Activated CD4-positive, alpha-beta T cell treated with anti-CD3 and anti-CD28 coated beads, Interleukin-2, amount 50 U/mL, for 24 hours (primary cell): ENCODE results near the gene PTPRK.

Source experiments
- DNase-seq, 2 donors: peaks; one replicate each; pipeline ENCODE4 v3.0.0-alpha.2; 2020; ENCODE audit warnings: low read depth in 1 of 2, low spot score in 1 of 2

The PTPRK gene

GRCh38 chr6:127976111-127976510 lies 544.3 kb downstream of the PTPRK start:
- no peak for DNase-seq

DNA sequence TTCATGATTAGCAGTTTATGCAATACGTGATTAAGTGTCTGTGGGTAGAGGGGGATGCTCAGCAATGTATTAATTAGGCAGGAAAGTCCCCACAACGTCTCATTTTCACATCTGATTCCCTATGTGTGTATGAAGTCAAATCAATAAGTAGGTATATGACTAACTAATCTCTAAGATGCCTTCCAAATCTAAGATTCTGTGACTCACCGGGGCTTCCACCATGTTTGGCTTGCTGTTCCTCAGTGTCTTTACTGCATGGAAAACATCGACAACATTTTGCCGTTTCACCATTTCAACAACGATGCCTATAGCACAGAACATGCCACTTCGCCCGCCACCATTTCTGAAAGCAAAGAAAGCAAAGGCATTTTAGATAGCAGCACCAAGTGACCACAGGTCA lies 547.6 kb downstream of the PTPRK start:
- peak in 1 of 2 donors; percentile 41 for DNase-seq

DNA sequence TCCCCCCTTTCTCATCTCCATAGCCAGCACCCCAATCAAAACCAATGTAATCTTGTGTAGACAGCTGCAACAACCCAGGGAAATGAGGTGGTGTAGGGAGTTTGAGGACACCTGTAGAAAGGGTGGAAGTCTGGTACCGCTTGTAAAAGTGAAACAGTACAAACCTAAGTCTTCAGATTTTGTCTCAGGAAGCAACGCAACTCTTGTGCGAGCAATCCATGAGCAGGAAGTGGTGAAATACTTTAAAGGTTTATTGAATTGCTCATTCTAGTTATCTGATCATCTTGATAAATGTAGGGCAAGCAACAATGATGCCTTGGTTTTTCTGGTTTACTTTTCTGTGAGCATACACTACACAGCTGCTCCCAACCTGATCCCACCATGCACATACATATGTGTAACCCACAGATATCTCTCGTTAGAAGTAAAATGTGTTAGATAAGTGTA lies 548.4 kb downstream of the PTPRK start:
- DNase-seq: peak; percentile 10 to 40

- DNase-seq: no peak
These were observed 549.0 kb downstream of the PTPRK start for GRCh38 chr6:127971386-127971785.

DNA sequence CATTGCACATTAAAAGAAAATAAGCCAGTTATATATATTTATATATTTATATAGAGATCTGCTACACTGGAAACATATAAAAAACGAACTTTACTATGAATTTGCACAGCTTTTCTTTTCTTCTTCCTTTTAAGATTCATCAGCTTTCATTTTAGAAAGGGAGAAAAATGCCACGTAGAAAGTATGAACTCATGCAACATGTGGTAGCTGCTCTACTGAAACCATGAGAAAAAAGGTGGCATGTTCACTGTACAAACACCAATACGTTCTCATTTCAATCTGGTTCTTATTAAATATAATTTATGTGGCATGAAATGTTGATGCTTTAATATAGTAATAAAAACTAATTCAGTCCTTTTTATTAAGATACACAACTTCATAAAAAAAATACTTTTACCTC lies 550.7 kb downstream of the PTPRK start:
- no peak for DNase-seq

- DNase-seq: no peak
These were observed 552.0 kb downstream of the PTPRK start for GRCh38 chr6:127968394-127968793.

- DNase-seq: no peak
These were observed 552.7 kb downstream of the PTPRK start for GRCh38 chr6:127967708-127968107.

- DNase-seq: no peak
These were observed 553.8 kb downstream of the PTPRK start for GRCh38 chr6:127966616-127967015.

GRCh38 chr6:127963495-127963894 lies 556.9 kb downstream of the PTPRK start:
- DNase-seq: no peak

DNA sequence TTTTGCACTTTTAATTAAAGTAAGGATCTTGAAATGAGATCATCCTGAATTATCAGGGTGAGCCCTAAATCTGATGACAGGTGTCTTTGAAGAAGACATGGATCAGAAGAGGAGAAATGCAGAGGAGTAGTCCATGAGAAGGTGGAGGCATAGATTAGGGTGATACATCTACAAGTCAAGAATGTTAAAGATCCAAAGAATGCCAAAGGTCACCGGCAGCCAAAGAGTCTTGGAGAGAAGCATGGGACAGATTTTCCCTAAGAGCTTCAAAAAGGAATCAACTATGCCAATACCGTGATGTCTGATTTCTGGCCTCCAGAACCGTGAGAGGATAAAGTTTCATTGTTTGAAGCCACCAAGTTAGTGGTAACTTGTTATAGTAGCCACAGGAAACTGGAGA lies 560.5 kb downstream of the PTPRK start:
- DNase-seq: no peak

DNA sequence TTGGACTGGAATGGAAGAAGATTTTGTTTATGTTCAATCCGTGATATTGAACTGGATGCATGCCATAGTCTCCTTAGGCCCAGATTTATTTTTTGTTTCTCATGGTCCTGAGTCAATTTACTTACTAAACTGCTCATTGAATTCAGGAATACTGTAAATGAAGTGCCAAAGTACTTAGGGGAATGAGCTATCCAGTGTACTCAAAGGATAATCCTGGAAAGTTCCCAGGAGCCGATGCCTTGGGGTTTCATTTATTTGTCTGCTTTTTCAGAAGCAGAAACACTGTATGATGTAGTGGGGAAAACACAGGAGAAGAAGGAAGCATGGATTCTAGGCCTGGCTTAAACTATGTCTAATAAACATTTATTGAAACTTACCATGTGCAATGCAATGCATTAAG lies 563.4 kb downstream of the PTPRK start:
- DNase-seq: no peak

DNA sequence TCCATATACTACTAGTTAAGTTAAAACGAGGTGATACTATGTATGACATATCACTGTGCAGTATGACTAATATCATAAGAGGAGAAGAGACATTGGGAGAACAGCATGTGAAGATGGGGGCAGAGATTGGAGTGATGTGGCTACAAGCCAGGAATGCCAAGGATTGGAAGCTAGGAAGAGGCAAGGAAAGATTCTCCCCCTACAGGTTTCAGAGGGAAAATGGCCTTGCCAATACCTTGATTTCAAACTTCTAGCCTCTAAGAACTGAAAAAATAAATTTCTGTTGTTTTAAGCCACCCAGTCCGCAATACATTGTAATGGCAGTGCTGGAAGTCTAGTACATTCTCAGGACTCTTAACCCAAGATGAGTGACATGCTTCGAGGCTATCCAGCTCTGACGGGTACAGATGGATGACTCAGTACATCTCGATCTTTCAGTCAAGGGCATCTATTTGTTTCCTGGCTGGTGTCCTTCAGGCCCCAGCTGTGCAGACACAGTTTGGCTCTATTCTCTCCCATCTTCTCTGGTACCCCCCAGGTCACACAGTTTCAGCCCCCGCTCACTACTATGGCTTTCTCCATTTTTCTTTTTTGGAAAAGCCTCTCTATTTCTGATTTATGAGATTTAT lies 564.0 kb downstream of the PTPRK start:
- DNase-seq: no peak

DNA sequence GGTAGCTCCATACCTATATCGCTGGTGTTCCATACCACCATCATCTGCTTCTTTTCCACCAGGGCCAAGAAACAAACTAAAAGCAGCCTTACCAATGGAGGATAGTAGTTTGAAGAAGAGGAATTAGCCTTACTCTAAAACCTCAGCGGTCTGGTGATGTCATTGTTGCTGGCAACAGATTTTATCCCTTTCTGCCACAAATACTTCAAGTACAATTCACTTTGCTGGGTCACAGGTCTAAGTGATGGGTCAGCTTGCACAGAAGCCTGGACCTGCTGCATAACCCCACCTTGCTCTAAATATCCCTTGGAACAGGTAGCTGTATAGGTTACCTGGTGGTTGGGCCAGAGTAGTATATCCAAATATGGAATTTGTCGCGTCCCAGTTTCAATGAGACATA lies 566.3 kb downstream of the PTPRK start:
- no peak for DNase-seq

- no peak for DNase-seq
These were observed 567.6 kb downstream of the PTPRK start for GRCh38 chr6:127952831-127953230.

GRCh38 chr6:127952176-127952575 lies 568.2 kb downstream of the PTPRK start:
- DNase-seq: no peak

GRCh38 chr6:127951172-127951917 lies 569.1 kb downstream of the PTPRK start:
- DNase-seq: no peak

DNA sequence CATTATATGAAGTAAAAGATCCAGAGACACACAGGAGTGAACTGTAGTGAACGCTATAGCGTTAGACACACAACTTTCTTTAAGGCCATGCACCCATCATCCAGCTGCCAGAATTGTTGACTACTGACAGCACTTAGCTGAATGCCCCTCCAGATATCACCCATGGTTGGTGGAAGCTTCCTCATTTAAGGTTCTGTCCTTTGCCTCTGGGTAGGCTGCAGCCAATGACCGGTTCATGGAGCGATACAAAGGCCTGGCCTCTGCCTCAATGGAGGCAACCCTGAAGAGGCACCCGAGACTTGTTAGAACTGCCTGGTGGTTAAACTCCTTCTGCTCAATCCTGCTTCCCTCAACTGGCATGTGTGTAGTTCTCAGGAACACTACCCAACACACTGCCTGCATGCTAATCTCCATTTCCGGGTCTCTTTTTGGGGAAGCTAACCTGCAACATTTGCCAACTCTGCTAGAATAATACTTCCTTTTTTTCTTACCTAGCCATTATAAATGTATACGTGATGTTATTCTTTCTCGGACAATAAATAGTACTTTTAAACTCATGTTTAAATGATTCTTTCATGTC lies 569.7 kb downstream of the PTPRK start:
- no peak for DNase-seq

DNA sequence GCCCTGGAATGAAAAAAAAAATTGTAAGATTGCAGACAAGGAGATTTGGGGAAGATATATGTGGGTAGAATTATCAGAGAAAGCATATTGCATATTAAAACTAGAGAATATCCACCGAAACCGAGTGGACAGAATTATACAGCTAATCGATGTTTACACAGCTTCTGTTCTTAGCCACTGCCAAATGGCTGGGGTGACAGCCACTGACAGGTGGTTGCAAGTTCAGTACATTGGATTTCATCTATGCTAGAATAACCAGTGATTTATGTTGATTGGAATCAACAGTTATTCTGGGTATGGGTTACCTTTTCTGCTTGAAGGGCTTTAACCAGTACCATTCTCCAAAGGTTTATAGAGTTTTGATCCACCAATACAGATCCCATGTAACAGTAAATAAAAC lies 571.1 kb downstream of the PTPRK start:
- DNase-seq: no peak

GRCh38 chr6:127946388-127946787 lies 574.0 kb downstream of the PTPRK start:
- DNase-seq: no peak

DNA sequence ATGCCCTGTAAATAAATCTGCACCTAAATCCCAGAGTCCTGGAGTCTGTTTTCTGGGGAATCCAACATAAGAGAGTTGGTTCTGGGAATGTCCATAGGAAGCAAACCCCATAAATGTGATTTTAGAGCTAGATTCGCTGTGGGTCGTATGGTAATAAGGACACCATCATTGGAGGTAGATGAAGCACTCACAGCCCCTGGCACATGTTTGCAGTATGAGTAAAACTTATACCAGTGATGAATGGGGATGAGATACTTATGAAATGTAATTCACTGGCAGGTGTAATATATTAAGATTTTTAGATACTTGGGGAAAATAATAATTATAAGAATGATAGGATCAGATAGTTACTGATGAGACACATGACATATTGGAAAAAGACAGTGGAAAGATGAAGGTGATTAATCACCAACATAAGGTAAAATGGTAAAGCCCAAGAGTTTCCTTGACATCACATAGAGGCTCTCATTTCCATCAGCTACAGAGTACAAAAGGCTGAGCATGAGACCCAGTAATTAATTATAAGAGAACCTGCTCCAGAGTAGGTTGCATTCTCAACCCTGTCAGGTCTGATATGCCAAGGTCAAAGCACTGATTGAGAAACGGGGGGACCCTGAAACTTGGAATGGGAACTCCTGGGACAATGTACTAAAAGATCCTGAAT lies 574.8 kb downstream of the PTPRK start:
- no peak for DNase-seq

GRCh38 chr6:127941228-127941627 lies 579.2 kb downstream of the PTPRK start:
- no peak for DNase-seq
